RWPE2 (cell line): Measurements from ENCODE around the gene ARHGAP21.

Source experiments
- ATAC-seq: fragments of 200-7000 bp; cut with Tn5 transposase; 3 replicates; pipeline ENCODE4 v1.9.1; 2021; ENCODE audit warnings: low read depth
- DNase-seq: peaks from one replicate; pipeline ENCODE4 v3.0.0-alpha.2; 2020; ENCODE audit warnings: low spot score
- H3K27ac ChIP-seq: fragments of 450-650 bp; 2 replicates; pipeline ENCODE4 v1.5.1; 2017; ENCODE audit warnings: mild to moderate bottlenecking; ENCODE audit not compliant: poor library complexity, severe bottlenecking
- H3K27me3 ChIP-seq: fragments of 250-450 bp; sonication (Bioruptor Pico); 2 replicates; pipeline ENCODE4 v1.5.1; 2021; ENCODE audit warnings: mild to moderate bottlenecking, moderate library complexity; ENCODE audit not compliant: insufficient read depth, poor library complexity, severe bottlenecking
- H3K36me3 ChIP-seq: fragments of 250-450 bp; sonication (Bioruptor Pico); 2 replicates; pipeline ENCODE4 v1.5.1; 2020; ENCODE audit warnings: low read depth, mild to moderate bottlenecking, moderate library complexity
- H3K4me1 ChIP-seq: fragments of 250-450 bp; sonication (Bioruptor Pico); 2 replicates; pipeline ENCODE4 v1.5.1; 2021; ENCODE audit warnings: mild to moderate bottlenecking, moderate library complexity; ENCODE audit not compliant: insufficient read depth, poor library complexity, severe bottlenecking
- H3K4me3 ChIP-seq: fragments of 250-450 bp; sonication (Bioruptor Pico); 2 replicates; pipeline ENCODE4 v1.5.1; 2021; ENCODE audit warnings: mild to moderate bottlenecking, moderate library complexity; ENCODE audit not compliant: severe bottlenecking
- H3K9me3 ChIP-seq: fragments of 250-450 bp; sonication (Bioruptor Pico); 2 replicates; pipeline ENCODE4 v1.5.1; 2021; ENCODE audit warnings: mild to moderate bottlenecking, moderate library complexity; ENCODE audit not compliant: severe bottlenecking
- CTCF ChIP-seq: fragments of 450-650 bp; IDR thresholded peaks from one replicate; pipeline ENCODE4 v1.5.1; 2017; ENCODE audit warnings: mild to moderate bottlenecking, moderate library complexity; ENCODE audit not compliant: poor library complexity, severe bottlenecking

The ARHGAP21 gene

GRCh38 chr10:24571870-24572450 lies 151.7 kb downstream of the ARHGAP21 start:
- H3K9me3 ChIP-seq = no peaks in the 10 kb centered on the region
- ATAC-seq (no peak), DNase-seq (no peak)
- H3K27me3 ChIP-seq = no peaks in the 10 kb centered on the region
- no peak for TF ChIP-seq CTCF
- H3K4me1 ChIP-seq = no peaks in the 10 kb centered on the region
- no peak overlapping the region for H3K27ac ChIP-seq
- H3K4me3 ChIP-seq = no peak overlapping the region
- H3K36me3 ChIP-seq = no peaks in the 10 kb centered on the region

- no peak for ATAC-seq
- Histone ChIP-seq H3K4me3 (no peak overlapping the region), H3K36me3 (no peaks in the 10 kb centered on the region), H3K27ac (no peak overlapping the region), H3K27me3 (no peaks in the 10 kb centered on the region), H3K4me1 (no peaks in the 10 kb centered on the region), H3K9me3 (no peaks in the 10 kb centered on the region)
- no peak for DNase-seq
- no peak for TF ChIP-seq CTCF
These were observed 152.8 kb downstream of the ARHGAP21 start for GRCh38 chr10:24570658-24571426.

GRCh38 chr10:24569828-24570657 lies 153.6 kb downstream of the ARHGAP21 start:
- Histone ChIP-seq H3K36me3 (no peaks in the 10 kb centered on the region), H3K27ac (no peak overlapping the region), H3K4me1 (no peaks in the 10 kb centered on the region), H3K4me3 (no peak overlapping the region), H3K27me3 (no peaks in the 10 kb centered on the region), H3K9me3 (no peaks in the 10 kb centered on the region)
- ATAC-seq (no peak), DNase-seq (no peak)
- no peak for TF ChIP-seq CTCF

- H3K27ac ChIP-seq = no peak overlapping the region
- no peaks in the 10 kb centered on the region for H3K4me1 ChIP-seq
- no peaks in the 10 kb centered on the region for H3K27me3 ChIP-seq
- H3K9me3 ChIP-seq = no peaks in the 10 kb centered on the region
- no peaks in the 10 kb centered on the region for H3K36me3 ChIP-seq
- ATAC-seq (no peak), DNase-seq (no peak)
- no peak for TF ChIP-seq CTCF
- no peak overlapping the region for H3K4me3 ChIP-seq
These were observed 154.3 kb downstream of the ARHGAP21 start for GRCh38 chr10:24569330-24569796.
